Colonic mucosa (tissue), 4 donors: ENCODE measurements around the gene PLPPR3. TPM values are rescaled to one million over a fixed set of nuclear protein-coding genes. Genes with fewer than 3 reads are reported as not detected.
A peak's percentile ranks its signal among the peaks of the same experiment; 100 is the strongest.
"Not testable (repeated sequence)": the region's sequence is repeated elsewhere in the genome, so short reads cannot be mapped to it uniquely, and the experiment has no call there.

Source experiments
- DNase-seq: peaks from one replicate; pipeline ENCODE4 v3.0.0-alpha.2; 2020
- H3K27ac ChIP-seq: fragments of 200-600 bp; one replicate; pipeline ENCODE4 v1.8.0; 2021
- H3K27me3 ChIP-seq: fragments of 200-600 bp; one replicate; pipeline ENCODE4 v1.8.0; 2021
- H3K36me3 ChIP-seq: fragments of 200-600 bp; one replicate; pipeline ENCODE4 v1.8.0; 2021
- H3K4me1 ChIP-seq: fragments of 200-600 bp; one replicate; pipeline ENCODE4 v1.8.0; 2021; ENCODE audit warnings: mild to moderate bottlenecking
- H3K4me3 ChIP-seq: fragments of 200-600 bp; one replicate; pipeline ENCODE4 v1.8.0; 2021
- H3K9ac ChIP-seq, 2 donors: one replicate each; pipeline ENCODE4 v1.7.0; 2013; ENCODE audit warnings: control low read depth in 2 of 2, low read depth in 2 of 2, low read length in 2 of 2
- H3K9me3 ChIP-seq: fragments of 200-600 bp; one replicate; pipeline ENCODE4 v1.8.0; 2021
- intact Hi-C: fragments of 100-400 bp; cut with DNase I; formaldehyde crosslinking; loops from one replicate; pipeline ENCODE4 v1.14.1; 2022
- total RNA-seq, 2 donors: library from RNA; stranded (reverse); fragmentation: NEBNext Ultra II Directional in 1 of 2; extraction: Animal tissue kit (Norgen Biotek cat#: 25700) in 1 of 2; gene quantifications; one replicate each; pipeline ENCODE4 v1.2.1, GENCODE V29; 2021
- TF ChIP-seq, protein P1 (sequence below): fragments of 200-600 bp; IDR thresholded peaks from one replicate; pipeline ENCODE4 v1.8.0; 2022; ENCODE audit warnings: antibody characterized with exemption, mild to moderate bottlenecking
- donor health status: healthy.
- donor health status: DM: no; HTN: no; CAD: no.
- donor health status: DM: no; HTN: no; CAD: no.

The PLPPR3 gene
- total RNA-seq, 2 donors from 2014 or later, result 0.22 TPM; not detected in 1

DNA sequence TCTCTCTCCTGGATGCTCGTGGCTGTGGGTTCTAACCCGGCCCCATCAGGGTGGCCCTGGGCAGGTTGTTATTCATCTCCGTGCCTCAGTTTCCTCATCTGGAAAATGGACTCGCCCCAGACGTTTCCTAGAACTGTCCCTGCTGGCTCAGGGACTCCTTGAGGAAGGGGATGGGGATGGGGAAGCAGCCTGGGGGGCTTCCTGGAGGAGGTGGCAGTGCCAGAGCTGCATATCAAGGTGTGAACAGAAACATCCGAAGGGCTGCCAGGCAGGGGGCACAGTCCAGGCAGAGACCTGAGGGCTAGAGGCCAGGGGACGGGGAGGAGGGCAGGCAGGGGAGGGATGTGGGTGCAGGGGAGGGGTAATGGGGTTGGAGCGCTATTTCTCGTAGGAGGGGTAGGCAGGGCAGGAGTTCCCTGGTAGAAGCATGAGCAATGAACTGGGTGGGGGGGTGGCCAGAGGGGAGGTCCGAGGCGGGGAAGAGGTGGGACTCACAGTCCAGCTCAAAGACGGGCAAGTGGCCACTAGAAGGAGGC is 26.7 kb upstream of the PLPPR3 start:
- Histone ChIP-seq H3K4me1 (peaks cover 5% of the 10 kb centered on the region), H3K9me3 (no peaks in the 10 kb centered on the region), H3K27me3 (peaks cover 59% of the 10 kb centered on the region), H3K9ac (no peak overlapping the region), H3K36me3 (no peaks in the 10 kb centered on the region), H3K4me3 (no peak overlapping the region), H3K27ac (no peak overlapping the region)
- DNase-seq, result no peak
- TF ChIP-seq, protein P1, sequence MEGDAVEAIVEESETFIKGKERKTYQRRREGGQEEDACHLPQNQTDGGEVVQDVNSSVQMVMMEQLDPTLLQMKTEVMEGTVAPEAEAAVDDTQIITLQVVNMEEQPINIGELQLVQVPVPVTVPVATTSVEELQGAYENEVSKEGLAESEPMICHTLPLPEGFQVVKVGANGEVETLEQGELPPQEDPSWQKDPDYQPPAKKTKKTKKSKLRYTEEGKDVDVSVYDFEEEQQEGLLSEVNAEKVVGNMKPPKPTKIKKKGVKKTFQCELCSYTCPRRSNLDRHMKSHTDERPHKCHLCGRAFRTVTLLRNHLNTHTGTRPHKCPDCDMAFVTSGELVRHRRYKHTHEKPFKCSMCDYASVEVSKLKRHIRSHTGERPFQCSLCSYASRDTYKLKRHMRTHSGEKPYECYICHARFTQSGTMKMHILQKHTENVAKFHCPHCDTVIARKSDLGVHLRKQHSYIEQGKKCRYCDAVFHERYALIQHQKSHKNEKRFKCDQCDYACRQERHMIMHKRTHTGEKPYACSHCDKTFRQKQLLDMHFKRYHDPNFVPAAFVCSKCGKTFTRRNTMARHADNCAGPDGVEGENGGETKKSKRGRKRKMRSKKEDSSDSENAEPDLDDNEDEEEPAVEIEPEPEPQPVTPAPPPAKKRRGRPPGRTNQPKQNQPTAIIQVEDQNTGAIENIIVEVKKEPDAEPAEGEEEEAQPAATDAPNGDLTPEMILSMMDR, result no peak
- intact Hi-C loops, result no loop called here

DNA sequence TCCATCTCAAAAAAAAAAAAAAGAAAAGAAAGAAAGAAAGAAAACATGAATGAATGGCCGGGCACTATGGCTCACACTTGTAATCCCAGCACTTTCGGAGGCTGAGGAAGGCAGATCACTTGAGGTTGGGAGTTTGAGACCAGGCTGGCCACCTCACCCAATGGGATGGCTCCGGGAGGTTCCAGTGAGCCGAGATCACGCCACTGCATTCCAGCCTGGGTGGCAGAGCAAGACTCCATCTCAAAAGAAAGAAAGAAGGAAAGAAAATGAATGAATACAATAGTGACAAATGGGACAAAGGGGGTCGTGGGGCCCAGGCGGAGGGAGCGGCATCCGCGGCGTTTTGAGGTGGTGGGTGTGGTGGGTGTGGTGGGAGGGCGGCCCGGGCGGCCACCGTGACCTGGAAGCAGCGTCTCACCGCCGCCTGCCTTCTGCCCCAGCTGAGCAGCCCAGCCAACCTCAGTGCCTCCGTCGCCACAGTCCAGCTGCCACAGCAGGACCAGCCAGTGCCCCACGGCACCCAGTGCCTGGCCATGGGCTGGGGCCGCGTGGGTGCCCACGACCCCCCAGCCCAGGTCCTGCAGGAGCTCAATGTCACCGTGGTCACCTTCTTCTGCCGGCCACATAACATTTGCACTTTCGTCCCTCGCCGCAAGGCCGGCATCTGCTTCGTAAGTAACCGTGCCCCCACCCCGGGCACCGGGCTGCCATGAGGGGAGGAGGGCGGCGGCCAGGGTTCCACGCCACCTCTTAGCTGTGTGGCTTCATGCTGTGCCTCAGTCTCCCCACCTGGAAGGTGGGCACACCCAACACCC is 24.2 kb upstream of the PLPPR3 start:
- Histone ChIP-seq H3K9me3 (no peaks in the 10 kb centered on the region), H3K4me1 (peaks cover 9% of the 10 kb centered on the region), H3K9ac (no peak overlapping the region), H3K4me3 (no peak overlapping the region), H3K27ac (no peak overlapping the region), H3K36me3 (no peaks in the 10 kb centered on the region), H3K27me3 (peaks cover 51% of the 10 kb centered on the region)
- no peak for DNase-seq
- intact Hi-C loops, result no loop called here
- TF ChIP-seq, protein P1, result no peak

DNA sequence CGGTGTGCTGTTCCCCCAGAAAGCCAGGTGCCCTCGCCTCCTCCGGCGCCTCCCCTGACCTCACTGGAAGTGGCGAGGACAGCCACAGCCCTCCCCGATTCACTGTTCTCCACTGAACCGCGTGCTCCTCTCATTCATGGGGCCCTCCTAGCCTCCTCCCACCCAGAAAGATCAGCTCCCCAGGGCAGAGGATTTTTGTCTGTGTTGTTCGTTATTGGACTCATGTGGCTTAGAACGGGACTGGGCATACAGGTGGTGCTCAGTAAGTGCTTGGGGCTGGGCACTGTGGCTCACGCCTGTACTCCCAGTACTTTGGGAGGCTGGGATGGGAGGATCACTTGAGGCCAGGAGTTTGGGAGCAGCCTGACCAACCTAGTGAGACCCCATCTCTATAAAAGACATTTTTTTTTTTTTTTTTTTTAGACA is 22.8 kb upstream of the PLPPR3 start:
- Histone ChIP-seq H3K36me3 (no peaks in the 10 kb centered on the region), H3K27me3 (peaks cover 47% of the 10 kb centered on the region), H3K27ac (no peak overlapping the region), H3K9ac (no peak overlapping the region), H3K9me3 (no peaks in the 10 kb centered on the region), H3K4me1 (peaks cover 9% of the 10 kb centered on the region), H3K4me3 (no peak overlapping the region)
- intact Hi-C loops, result no loop called here
- TF ChIP-seq, protein P1, result no peak
- no peak for DNase-seq

DNA sequence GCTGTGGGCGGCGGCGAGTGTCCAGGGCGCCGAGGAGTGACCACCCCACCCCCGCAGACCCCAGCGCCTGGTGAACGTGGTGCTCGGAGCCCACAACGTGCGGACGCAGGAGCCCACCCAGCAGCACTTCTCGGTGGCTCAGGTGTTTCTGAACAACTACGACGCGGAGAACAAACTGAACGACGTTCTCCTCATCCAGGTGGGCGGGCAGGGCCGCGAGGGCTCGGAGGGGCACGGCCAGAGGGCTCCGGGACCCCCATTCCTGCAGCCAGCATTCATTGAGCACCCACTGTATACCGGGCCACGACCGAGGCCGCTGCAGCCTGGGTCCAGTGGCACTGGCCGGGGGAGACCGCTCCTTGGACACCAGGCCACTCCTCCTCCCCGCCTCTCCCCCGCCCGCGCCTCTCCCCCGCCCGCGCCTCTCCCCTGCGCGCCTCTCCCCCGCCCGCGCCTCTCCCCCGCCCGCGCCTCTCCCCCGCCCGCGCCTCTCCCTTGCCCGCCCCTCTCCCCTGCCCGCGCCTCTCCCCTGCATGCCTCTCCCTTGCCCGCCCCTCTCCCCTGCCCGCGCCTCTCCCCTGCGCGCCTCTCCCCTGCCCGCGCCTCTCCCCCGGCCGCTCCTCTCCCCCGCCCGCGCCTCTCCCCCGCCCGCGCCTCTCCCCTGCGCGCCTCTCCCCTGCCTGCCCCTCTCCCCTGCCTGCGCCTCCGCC is 22.2 kb upstream of the PLPPR3 start:
- no peak overlapping the region for H3K27ac ChIP-seq
- intact Hi-C loops, result no loop called here
- DNase-seq, result no peak
- peaks cover 47% of the 10 kb centered on the region for H3K27me3 ChIP-seq
- no peaks in the 10 kb centered on the region for H3K36me3 ChIP-seq
- no peak overlapping the region for H3K9ac ChIP-seq
- H3K4me1 ChIP-seq, result peaks cover 9% of the 10 kb centered on the region
- TF ChIP-seq, protein P1, result no peak
- peak overlapping the region; percentile 5 for H3K4me3 ChIP-seq
- H3K9me3 ChIP-seq, result no peaks in the 10 kb centered on the region

DNA sequence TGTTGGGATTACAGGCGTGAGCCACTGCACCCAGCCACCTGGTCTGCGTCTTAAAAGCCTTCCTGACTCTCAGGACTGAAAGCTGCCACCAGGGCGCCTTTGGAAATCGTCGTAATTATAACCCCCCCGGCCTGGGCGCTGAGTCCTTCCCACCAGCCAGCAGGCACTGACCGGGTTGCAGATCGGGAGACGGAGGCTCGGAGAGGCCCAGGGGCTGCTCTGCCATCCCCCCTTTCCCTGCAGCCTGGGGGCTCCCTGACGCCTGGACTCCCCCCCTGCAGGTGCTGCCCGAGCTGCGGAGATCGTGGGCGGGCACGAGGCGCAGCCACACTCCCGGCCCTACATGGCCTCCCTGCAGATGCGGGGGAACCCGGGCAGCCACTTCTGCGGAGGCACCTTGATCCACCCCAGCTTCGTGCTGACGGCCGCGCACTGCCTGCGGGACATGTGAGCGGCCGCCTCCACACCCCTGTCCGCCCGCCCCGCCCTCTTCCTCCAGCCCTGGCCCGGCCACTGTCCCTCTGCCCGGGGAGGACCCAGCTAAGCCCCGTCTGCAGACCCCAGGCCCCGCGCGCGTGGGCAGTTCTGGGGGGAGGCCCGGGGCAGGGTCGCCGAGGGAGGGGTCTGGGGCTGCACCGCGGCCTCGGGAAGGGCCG is 21.6 kb upstream of the PLPPR3 start:
- intact Hi-C loops, result no loop called here

DNA sequence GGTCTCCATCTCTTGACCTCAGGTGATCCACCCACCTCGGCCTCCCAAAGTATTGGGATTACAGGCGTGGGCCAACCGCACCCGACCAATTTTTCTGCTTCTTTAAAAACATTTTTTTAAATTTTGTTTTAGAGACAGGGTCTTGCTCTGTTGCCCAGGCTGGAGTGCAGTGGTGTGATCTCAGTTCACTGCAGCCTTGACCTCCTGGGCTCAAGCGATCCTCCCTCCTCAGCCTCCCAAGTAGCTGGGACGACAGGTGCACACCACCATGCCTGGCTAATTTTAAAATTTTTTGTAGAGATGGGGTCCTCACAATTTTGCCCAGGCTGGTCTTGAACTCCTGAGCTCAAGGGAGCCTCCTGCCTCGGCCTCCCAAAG is 21.0 kb upstream of the PLPPR3 start:
- H3K27ac ChIP-seq, intact Hi-C loops: not testable (repeated sequence)

More for the DNA sequence above, 21.6 kb upstream of the PLPPR3 start:
- Histone ChIP-seq H3K4me1 (peaks cover 9% of the 10 kb centered on the region), H3K27ac (no peak overlapping the region), H3K36me3 (no peaks in the 10 kb centered on the region), H3K4me3 (peak overlapping the region; percentile 5), H3K27me3 (peaks cover 46% of the 10 kb centered on the region), H3K9me3 (no peaks in the 10 kb centered on the region), H3K9ac (no peak overlapping the region)
- DNase-seq, result no peak
- TF ChIP-seq, protein P1, result no peak

More for the DNA sequence above, 21.0 kb upstream of the PLPPR3 start:
- H3K4me3 ChIP-seq, H3K9ac ChIP-seq, H3K36me3 ChIP-seq, DNase-seq, H3K4me1 ChIP-seq, H3K9me3 ChIP-seq: not testable (repeated sequence)
- H3K27me3 ChIP-seq, result peaks cover 42% of the 10 kb centered on the region
